ENCODE results near the gene RPS16.

DNA sequence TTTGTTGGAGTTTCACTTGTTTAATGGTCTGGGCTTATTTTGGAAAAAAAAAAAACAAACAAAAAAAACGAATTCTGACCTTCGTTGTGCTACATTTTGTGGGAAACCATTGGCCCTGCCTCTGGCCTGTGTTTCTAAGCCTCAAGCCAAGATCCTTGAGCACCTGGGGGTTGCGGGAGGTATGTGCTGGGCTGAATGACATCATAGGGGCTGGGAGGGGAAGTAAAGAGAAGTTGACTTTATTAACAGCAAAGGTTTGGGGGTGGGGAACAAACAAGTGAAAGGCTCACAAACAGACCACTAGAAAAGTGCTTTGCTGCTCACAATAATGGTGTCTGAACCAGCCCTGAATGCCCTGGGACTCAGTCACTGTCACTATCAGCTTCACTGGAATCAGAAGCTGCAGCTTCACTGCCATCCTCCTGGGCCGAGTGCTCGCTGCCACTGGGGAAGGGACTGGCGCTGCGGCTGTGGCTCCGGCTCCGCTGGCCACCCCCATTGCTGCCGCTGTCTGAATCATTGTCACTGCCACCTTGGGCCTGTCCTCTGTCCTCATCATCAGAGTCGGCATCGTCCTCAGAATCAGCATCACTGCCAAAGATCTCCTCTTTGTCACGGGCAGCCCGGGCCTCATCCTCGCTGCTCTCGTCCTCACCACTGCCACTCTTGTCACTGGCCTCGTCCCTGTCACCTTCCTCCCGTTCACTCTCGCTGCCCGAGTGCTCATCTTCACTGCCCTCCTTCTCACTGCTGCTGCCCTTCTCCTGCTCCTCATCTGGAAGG lies 49.9 kb downstream of the RPS16 start:
- no peak for TF ChIP-seq GATA3 (IDR thresholded peaks at IDR 0.05; ENCODE audit: low read depth, low read length)
- TF ChIP-seq GATA2 (IDR thresholded peaks at IDR 0.05; ENCODE audit: low read depth, low read length) = no peak

Measured in SH-SY5Y (cell line).